Naive B cell (primary cell): ENCODE results near the gene UBE2R2. TPM values are rescaled to one million over a fixed set of nuclear protein-coding genes. Genes with fewer than 3 reads are reported as not detected.
A peak's percentile ranks its signal among the peaks of the same experiment; 100 is the strongest.
"Not testable (repeated sequence)": the region's sequence is repeated elsewhere in the genome, so short reads cannot be mapped to it uniquely, and the experiment has no call there.

ENCODE experiments used
- ATAC-seq, 2 donors: fragments of 150-1000 bp; cut with Tn5 transposase; 2 replicates each; pipeline ENCODE4 v1.10.0; 2021; ENCODE audit warnings: low read depth in 2 of 2, mild to moderate bottlenecking in 2 of 2, moderate library complexity in 2 of 2
- DNase-seq: peaks from one replicate; pipeline ENCODE4 v3.0.0; 2022
- H3K27ac Mint-ChIP-seq, 6 donors: one replicate each; pipeline ENCODE4 v1.8.0; 2020 to 2022; ENCODE audit warnings: mild to moderate bottlenecking in 6 of 6, mixed read lengths in 6 of 6, moderate library complexity in 5 of 6, inconsistent platforms in 2 of 6
- H3K27me3 Mint-ChIP-seq, 3 donors: one replicate each; pipeline ENCODE4 v1.8.0; 2021 to 2022; ENCODE audit warnings: mixed read lengths in 3 of 3, mild to moderate bottlenecking in 1 of 3
- H3K36me3 Mint-ChIP-seq, 2 donors: one replicate each; pipeline ENCODE4 v1.8.0; 2020 to 2022; ENCODE audit warnings: mixed read lengths in 2 of 2, inconsistent platforms in 1 of 2, mild to moderate bottlenecking in 1 of 2
- H3K4me1 Mint-ChIP-seq, 3 donors: one replicate each; pipeline ENCODE4 v1.8.0; 2020 to 2022; ENCODE audit warnings: mixed read lengths in 3 of 3, inconsistent platforms in 1 of 3, mild to moderate bottlenecking in 1 of 3, moderate library complexity in 1 of 3
- H3K4me3 Mint-ChIP-seq, 8 donors: one replicate each; pipeline ENCODE4 v1.8.0; 2020 to 2022; ENCODE audit warnings: mild to moderate bottlenecking in 8 of 8, mixed read lengths in 8 of 8, moderate library complexity in 8 of 8, inconsistent platforms in 2 of 8
- H3K9me3 Mint-ChIP-seq, 7 donors: one replicate each; pipeline ENCODE4 v1.8.0; 2020 to 2022; ENCODE audit warnings: mixed read lengths in 7 of 7, mild to moderate bottlenecking in 5 of 7, inconsistent platforms in 2 of 7, moderate library complexity in 1 of 7
- polyA plus RNA-seq, 6 donors: library from polyadenylated mRNA; unstranded; fragments of 300-500 nt; fragmentation: Illumina TruSeq; gene quantifications; one replicate each; pipeline ENCODE4 v1.2.3, GENCODE V29; 2021; ENCODE audit warnings: low read depth in 6 of 6

UBE2R2 gene
- polyA plus RNA-seq, 6 donors from 2014 or later: 26.5 to 33.6 (median 28.9) TPM

DNA sequence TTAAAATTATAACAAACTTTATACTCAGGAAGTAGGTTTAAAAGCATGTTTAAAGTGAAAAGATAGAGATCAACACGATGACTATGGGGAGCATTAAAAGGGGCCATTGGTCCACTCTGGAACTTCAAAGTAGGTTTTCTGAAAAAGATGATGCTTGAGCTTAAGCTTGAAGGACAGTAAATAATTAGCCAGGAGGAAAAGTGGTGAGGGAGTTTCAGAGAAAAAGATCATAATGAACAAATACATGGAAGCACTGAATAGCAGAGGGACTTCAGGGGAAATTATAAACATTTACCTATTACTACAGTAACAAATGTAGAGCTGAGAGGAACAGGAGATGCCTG is 8.0 kb upstream of the UBE2R2 start:
- peaks cover 3 to 10% (median 9%) of the 10 kb centered on the region in 3 donors for H3K4me1 Mint-ChIP-seq
- ATAC-seq, H3K4me3 Mint-ChIP-seq, H3K27ac Mint-ChIP-seq, H3K36me3 Mint-ChIP-seq, DNase-seq, H3K27me3 Mint-ChIP-seq, H3K9me3 Mint-ChIP-seq: not testable (repeated sequence)

DNA sequence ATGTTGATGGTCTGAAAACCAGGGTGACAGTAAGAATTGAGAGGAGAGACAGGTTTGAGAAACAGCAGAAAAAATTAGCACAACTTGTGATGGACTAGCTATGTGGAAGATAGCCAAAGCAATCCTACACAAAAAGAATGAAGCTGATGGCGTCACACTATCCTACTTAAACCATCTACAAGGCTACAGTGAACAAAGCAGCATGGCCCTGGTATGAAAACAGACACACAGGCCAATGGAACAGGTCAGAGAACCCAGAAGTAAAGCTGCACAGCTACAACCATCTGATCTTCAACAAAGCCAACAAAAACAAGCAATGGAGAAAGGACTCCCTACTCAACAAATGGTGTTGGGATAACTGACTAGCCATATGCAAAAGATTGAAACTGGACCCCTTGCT is 7.5 kb upstream of the UBE2R2 start:
- Mint-ChIP-seq H3K4me3 (no peak overlapping the region), H3K9me3 (no peaks in the 10 kb centered on the region), H3K36me3 (no peaks in the 10 kb centered on the region), H3K4me1 (peaks cover 7 to 16% (median 14%) of the 10 kb centered on the region in 3 donors), H3K27ac (no peak overlapping the region), H3K27me3 (peaks cover 0 to 4% (median 0%) of the 10 kb centered on the region in 3 donors)
- DNase-seq: no peak
- no peak for ATAC-seq

DNA sequence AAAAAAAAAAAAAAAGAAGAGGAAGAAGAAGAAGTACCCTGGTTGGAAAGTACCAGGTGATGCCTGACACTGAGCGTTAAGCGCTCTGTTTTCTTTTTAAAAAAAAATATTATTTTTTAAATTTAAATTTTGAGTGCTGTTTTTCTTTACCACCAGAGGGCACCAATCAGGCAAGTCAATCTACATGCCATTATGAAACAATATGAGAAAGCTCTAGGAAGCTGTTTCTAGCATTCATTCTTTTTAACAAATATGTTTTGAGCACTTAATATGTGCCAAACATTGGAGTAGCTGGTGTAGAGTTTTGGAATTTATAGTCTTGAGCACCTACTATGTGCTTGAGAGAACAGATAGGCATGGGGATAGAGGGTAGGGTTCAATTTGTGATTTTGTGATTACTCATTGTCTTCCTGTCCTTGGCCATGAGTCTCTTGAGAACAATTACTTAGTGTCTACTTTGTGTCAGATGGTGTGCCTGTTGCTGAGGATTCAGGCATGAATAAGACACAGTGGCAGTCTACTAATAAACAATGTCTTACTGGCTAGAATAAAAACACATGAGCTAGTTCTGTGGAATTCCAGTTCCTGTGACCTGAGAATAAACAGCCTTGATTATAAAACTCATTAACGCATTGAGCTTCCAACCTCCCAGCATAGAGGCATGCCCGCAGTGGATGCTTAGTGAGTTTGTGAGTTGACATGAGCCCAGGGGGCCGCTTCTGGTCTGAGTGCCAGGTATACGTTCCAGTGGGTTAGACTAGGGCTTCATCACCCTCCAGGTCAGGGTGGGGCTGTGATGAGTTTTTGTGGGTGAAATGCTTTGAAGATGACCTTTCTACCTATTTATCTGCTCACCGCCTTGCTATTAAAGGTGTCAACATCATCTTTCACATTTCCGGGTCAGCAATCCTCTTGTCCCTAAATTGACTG is 3.0 kb upstream of the UBE2R2 start:
- Mint-ChIP-seq H3K27me3 (no peaks in the 10 kb centered on the region), H3K4me3 (peak overlapping the region in 2 of 8 donors; percentile 9 to 28), H3K4me1 (peaks cover 36 to 44% (median 41%) of the 10 kb centered on the region in 3 donors), H3K9me3 (no peaks in the 10 kb centered on the region), H3K27ac (peak overlapping the region; percentile 98 to 100 (median 99)), H3K36me3 (no peaks in the 10 kb centered on the region)
- ATAC-seq (peak; percentile 25 to 30), DNase-seq (peak; percentile 80)

DNA sequence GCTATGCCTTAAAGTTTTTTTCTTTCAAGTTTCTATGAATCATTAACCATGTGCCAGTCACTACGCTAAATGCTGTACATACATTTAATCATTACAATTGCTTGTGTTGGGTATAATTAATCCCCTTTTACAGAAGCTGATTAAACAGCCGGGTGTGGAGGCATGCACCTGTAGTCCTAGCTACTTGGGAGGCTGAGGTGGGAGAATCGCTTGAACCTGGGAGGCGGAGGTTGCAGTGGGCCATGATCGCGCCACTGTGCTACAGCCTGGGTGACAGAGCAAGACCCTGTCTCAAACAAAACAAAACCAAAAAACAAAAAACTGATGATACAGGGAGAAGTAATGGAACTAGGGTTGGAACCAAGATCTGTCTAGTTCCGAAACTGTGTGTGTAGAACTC is 1.2 kb upstream of the UBE2R2 start:
- ATAC-seq (no peak), DNase-seq (no peak)
- H3K9me3 Mint-ChIP-seq: no peaks in the 10 kb centered on the region
- no peaks in the 10 kb centered on the region for H3K36me3 Mint-ChIP-seq
- no peaks in the 10 kb centered on the region for H3K27me3 Mint-ChIP-seq
- peaks cover 43 to 59% (median 58%) of the 10 kb centered on the region in 3 donors for H3K4me1 Mint-ChIP-seq
- H3K4me3 Mint-ChIP-seq: peak overlapping the region; percentile 30 to 96 (median 90)
- H3K27ac Mint-ChIP-seq: peak overlapping the region; percentile 99 to 100 (median 99)

DNA sequence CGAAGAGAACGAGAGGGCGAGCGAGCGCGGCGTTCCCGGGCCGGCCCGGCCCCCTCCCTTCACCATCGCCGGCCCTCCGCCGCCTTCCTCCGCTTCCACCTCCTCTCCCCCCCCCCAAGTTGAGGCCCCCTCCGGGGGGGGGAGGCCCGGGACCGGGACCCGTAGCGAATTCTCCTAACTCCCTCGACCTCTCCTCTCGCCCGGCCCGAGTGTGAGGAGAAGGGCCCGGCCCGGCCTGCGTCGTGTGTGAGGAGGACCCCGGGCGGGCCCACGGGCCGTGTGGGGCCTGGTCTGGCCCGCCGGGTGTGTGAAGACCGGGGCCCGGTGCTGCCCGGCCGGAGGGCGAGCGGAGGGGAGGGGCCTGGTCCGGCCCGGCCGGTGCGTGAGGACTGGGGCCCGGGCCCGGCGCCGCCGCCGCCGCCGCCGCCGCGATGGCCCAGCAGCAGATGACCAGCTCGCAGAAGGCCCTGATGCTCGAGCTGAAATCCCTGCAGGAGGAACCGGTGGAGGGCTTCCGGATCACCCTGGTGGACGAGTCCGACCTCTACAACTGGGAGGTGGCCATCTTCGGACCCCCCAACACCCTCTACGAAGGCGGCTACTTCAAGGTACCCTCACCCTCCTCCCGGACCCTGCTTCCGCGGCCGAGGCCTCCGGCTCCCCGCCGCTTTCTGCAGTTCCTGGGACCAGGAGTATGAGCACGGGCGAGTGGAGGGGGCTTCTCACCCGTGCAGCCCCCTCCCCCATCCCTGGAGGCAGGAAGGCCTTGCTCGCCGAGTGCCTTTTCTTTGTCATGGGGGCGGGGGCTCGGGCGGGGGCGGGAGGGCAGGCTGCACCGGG is 587 bp downstream of the UBE2R2 start:
- Mint-ChIP-seq H3K9me3 (no peaks in the 10 kb centered on the region), H3K4me1 (peaks cover 47 to 72% (median 57%) of the 10 kb centered on the region in 3 donors), H3K27me3 (no peaks in the 10 kb centered on the region), H3K27ac (peak overlapping the region in 4 of 6 donors; percentile 47 to 99 (median 91)), H3K4me3 (peak overlapping the region; percentile 87 to 99 (median 90)), H3K36me3 (no peaks in the 10 kb centered on the region)
- peak; percentile 55 for DNase-seq
- ATAC-seq: peak; percentile 4 to 9

DNA sequence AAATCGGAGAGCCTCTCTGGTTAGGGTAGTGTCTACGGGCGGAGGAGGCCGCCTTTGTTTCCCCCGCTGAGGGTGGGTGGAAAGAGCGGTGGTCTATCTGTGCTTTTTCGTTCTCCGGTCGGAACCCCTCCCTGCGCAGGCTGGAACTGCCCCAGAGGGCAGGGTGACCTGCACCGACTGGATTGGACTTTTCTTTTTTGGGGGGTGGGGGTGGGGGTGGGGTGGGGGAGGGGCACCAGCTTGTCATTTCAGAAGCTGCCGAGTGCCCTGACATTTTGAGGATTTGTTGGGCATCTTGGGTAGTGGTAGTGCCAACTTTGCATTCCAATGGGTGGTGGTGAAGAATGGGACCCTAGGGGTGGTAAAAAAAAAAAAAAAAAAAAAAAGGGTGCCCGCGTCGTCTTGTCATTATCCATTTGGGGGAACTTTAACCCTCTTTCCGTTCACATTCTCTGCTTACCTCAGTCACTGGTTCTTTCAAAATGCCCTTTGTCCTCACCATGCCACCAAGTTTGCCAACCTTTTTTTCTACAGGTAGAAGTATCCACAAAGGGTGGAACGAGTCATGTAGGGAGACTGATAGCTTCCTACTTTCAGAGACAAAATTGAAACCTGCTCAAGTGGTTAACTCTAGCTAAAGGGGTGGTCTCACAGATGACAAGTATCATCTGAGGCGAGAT is 1.3 kb downstream of the UBE2R2 start:
- Mint-ChIP-seq H3K4me3 (peak overlapping the region; percentile 87 to 99 (median 90)), H3K27ac (peak overlapping the region; percentile 83 to 99 (median 95)), H3K36me3 (no peaks in the 10 kb centered on the region), H3K4me1 (peaks cover 47 to 78% (median 57%) of the 10 kb centered on the region in 3 donors), H3K27me3 (no peaks in the 10 kb centered on the region), H3K9me3 (no peaks in the 10 kb centered on the region)
- no peak for ATAC-seq
- DNase-seq: no peak

DNA sequence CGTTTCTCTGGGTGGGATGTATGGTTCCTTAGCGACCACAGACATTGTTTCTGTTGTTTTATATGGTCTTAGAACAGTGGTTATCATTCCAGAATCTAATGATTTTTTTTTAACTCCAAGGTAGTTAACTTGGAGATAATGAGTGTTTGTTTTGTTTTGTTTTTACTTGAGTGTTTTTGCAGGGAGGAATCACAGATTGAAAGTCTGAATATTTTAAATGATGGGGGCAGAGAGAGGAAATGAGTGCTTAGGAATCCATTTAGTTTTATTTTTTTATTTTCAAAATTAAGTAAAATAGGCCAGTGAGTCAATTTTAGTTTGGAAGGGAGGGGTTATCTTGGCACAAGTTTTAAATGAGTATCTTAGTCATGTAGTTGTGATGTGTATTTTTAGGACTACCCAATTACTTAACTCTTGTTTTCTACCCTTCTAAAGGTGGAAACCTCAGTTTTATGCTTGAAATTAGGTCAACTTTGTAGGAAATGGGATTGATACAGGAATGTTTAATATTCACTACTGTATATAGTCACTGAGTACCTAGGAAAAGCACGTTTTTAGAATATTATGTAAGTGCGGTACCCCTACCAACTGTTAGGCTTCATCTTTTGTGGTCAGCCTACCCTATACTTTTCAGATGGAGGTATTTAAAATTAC is 2.0 kb downstream of the UBE2R2 start:
- Mint-ChIP-seq H3K4me3 (peak overlapping the region; percentile 87 to 99 (median 90)), H3K36me3 (no peaks in the 10 kb centered on the region), H3K9me3 (no peaks in the 10 kb centered on the region), H3K27ac (peak overlapping the region; percentile 43 to 99 (median 95)), H3K27me3 (no peaks in the 10 kb centered on the region), H3K4me1 (peaks cover 44 to 78% (median 51%) of the 10 kb centered on the region in 3 donors)
- DNase-seq (peak; percentile 17), ATAC-seq (no peak)

DNA sequence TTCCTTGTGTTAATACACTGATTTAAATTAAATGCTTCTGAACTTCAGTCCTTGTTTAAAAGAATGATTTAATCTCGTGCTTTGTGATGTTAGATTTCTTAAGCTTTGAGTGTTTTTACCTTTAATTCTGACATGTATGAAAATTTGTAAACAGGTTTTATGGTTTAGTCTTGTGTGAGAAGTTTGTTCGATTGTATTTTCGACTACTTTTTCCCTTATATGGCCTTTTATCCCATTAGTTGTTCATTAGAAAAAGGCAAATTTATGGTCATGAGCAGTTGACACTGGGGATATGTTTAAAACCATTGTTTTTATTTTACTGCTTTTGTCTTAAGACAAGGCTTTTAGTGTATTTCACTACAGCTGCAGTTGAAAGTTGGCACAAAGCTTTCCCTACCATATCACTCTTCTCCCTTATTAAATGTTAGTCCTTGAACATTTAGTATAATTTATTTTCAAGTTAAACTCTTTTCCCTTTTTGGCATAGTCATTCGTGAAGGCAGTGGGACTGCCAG is 3.3 kb downstream of the UBE2R2 start:
- Mint-ChIP-seq H3K36me3 (no peaks in the 10 kb centered on the region), H3K4me1 (peaks cover 33 to 73% (median 38%) of the 10 kb centered on the region in 3 donors), H3K27ac (peak overlapping the region in 3 of 6 donors; percentile 32 to 83 (median 51)), H3K9me3 (no peaks in the 10 kb centered on the region), H3K4me3 (peak overlapping the region in 5 of 8 donors; percentile 6 to 99 (median 57)), H3K27me3 (no peaks in the 10 kb centered on the region)
- no peak for DNase-seq
- no peak for ATAC-seq

DNA sequence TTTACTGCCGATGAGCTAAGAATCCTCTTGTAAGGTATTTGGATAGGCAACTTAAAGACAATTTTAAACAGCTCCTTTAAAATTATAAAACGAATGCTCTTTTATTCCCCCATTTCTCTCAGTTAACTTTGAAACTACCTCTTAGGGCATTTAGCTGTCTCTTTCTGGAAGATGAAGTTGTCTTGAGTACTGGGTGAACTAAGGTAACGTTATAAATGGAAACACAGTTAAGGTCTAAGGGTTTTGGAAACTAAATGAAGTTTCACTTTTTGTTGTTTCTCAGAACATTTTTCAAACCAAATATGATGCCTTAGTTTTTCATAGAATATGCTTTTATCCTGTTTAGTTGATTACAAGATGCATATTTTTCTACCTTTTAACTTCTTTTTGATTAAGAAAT is 6.8 kb downstream of the UBE2R2 start:
- Mint-ChIP-seq H3K4me1 (peaks cover 13 to 68% (median 20%) of the 10 kb centered on the region in 3 donors), H3K9me3 (no peaks in the 10 kb centered on the region), H3K27me3 (no peaks in the 10 kb centered on the region), H3K36me3 (no peaks in the 10 kb centered on the region), H3K27ac (peak overlapping the region in 3 of 6 donors; percentile 16 to 69 (median 52)), H3K4me3 (peak overlapping the region in 3 of 8 donors; percentile 5 to 35 (median 12))
- DNase-seq (no peak), ATAC-seq (no peak)

DNA sequence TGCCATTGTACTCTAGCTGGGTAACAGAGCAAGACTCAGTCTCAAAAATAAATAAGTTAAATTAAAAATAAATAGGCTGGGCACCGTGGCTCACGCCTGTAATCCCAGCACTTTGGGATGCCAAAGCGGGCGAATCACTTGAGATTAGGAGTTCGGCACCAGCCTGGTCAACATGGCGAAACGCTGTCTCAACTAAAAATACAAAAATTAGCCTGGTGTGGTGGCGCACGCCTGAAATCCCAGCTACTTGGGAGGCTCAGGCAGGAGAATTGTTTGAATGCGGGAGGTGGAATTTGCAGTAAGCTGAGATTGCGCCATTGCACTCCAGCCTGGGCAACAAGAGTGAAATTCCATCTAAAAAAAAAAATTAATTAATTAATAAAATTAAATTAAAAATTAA is 10.3 kb downstream of the UBE2R2 start:
- H3K4me3 Mint-ChIP-seq, H3K36me3 Mint-ChIP-seq, ATAC-seq, DNase-seq, H3K9me3 Mint-ChIP-seq, H3K27me3 Mint-ChIP-seq, H3K27ac Mint-ChIP-seq: not testable (repeated sequence)
- H3K4me1 Mint-ChIP-seq: peaks cover 0 to 49% (median 0%) of the 10 kb centered on the region in 3 donors

DNA sequence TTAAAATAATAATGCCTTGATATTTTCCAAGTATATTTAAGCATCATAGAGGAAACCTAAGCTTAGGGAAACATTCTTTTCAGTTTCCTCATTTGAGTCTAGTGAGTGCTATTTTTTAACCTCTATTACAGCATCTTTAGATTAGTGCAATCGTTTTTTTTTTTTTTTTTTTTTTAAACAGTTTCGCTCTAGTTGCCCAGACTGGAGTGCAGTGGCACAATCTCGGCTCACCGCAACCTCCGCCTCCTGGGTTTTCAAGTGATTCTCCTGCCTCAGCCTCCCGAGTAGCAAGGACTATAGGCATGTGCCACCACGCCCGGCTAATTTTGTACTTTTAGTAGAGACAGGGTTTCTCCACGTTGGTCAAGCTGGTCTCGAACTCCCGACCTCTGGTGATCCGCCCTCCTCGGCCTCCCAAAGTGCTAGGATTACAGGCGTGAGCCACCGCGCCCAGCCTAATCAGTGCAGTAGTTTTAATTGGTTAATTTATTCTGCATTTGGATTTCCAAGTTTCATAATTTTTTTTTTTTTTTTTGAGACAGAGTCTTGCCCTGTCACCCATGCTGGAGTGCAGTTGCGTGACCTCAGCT is 12.8 kb downstream of the UBE2R2 start:
- H3K4me1 Mint-ChIP-seq: peaks cover 4 to 36% (median 7%) of the 10 kb centered on the region in 3 donors

DNA sequence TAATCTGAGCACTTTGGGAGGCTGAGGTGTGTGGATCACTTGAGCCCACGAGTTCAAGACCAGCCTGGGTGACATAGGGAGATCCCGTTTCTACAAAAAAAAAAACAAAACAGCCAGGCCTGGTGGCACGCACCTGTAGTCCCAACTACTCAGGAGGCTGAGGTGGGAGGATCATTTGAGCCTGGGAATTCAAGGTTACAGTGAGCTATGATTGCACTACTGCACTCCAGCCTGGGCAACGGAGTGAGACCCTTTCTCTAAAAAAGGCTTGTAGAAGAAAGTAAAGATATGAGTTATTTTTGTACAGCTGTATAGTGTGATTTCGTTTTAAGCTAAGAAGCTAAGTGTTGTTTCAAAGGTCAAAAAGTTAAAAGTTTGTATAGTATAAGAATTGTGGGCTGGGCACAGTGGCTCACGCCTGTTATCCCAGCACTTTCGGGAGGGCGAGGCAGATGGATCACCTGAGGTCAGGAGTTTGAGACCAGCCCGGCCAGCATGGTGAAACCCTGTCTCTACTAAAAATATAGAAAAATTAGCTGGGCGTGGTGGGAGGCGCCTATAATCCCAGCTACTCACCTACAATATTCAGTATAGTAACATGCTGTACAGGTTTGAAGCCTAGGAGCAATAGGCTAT is 18.8 kb downstream of the UBE2R2 start:
- H3K4me3 Mint-ChIP-seq: peak overlapping the region in 1 of 8 donors; percentile 64
- DNase-seq (no peak), ATAC-seq (no peak)
- peaks cover 34 to 70% (median 59%) of the 10 kb centered on the region in 3 donors for H3K4me1 Mint-ChIP-seq
- no peaks in the 10 kb centered on the region for H3K9me3 Mint-ChIP-seq
- no peaks in the 10 kb centered on the region for H3K27me3 Mint-ChIP-seq
- no peaks in the 10 kb centered on the region for H3K36me3 Mint-ChIP-seq
- peak overlapping the region in 3 of 6 donors; percentile 16 to 59 (median 20) for H3K27ac Mint-ChIP-seq

More for the DNA sequence above, 12.8 kb downstream of the UBE2R2 start:
- not testable (repeated sequence) for DNase-seq, H3K27me3 Mint-ChIP-seq, ATAC-seq, H3K27ac Mint-ChIP-seq, H3K9me3 Mint-ChIP-seq, H3K36me3 Mint-ChIP-seq
- H3K4me3 Mint-ChIP-seq: peak overlapping the region in 1 of 8 donors; percentile 57
